Measurements from ENCODE around the gene P3H2.

The P3H2 gene

DNA sequence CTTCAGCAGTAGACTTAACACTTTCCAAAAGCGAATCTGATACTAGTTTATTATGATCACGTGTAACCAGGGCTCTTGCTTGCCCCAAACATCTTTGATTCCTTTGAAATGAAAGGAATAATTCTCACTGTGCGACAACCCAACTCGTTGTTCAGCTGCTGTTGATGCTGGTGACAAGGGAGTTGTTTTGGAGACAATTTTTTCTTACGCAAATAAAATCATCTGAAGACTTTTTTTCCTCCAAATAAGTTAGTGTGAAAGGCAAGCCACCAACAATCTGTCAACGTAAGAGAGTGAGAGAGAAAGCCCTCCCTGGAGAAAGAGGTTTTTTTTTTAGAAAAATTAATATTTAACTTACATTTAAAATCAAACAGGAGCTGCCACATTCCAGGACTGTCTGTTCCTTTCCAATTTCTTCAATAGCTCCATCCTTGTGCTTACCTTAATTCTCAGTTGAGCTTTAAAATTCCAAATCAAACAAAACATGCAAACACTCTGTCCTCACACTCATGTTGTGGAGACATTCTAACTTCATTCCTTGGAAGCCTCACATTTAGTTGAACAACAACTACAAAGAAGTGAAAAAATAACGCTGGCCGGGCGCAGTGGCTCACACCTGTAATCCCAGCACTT lies 4.9 kb upstream of the P3H2 start:
- no peak for DNase-seq (ENCODE audit: low read depth)

GRCh38 chr3:190124067-190124466 lies 3.4 kb upstream of the P3H2 start:
- no peak for DNase-seq (ENCODE audit: low read depth)

- no peak for DNase-seq (ENCODE audit: low read depth)
These were observed 1.6 kb upstream of the P3H2 start for GRCh38 chr3:190122198-190122771.

GRCh38 chr3:190121383-190121782 lies 686 bp upstream of the P3H2 start:
- no peak for DNase-seq (ENCODE audit: low read depth)

GRCh38 chr3:190121061-190121377 lies 322 bp upstream of the P3H2 start:
- DNase-seq (ENCODE audit: low read depth): no peak

DNA sequence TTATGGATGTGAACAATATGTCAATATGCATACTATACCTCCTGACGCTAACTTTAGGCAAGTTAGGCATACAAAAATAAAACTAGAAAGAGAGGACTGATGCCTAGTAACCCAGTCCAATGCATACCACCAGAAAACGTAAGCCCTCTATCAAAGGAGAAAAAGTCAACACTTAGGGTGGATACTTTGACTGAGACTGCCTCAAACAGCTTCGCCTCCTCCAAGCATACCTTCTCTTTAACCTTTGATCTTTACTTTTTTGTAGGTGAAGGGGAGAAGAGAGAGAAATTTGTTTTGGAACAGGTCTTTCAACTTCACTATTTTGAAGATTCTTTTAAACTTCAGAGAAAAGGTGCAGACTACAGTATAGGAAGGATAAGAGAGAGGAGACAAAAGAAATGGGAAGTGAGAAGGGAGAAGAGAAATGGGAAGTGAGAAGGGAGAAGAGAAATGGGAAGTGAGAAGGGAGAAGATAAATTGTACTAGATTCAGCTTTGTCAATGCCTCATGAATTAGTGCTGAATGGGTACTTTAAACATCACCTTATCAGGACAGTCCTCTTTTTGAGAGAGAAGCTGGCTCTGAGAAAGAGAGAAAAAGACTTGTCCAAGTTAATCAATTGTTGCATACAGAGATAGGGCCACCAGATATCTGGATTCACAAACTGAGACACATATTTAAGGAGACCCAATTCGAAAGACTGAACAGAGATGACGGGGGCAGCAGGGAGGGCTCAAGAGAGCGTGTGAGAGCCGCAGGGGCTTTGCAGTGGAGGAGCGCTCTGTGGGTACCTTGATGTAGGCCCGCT lies 1.0 kb downstream of the P3H2 start:
- no peak for DNase-seq (ENCODE audit: low read depth)

DNA sequence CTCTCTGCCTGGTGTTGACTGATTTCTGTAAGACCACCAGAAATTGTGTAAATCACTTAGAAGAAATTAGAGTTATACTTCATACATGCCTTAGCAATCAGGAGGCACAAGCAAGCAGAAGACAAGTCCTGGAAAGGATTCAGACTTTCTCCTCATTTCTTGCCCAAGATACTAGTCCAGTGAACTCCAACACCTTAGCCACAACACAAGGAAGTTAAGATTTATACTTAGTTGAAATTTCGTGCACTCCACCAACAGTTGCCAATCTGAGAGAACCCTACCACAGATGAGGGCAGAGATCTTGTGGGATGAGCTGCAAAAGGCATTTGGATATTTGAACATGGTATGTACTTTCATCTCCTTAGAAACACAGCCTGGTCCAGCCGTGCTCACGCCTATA lies 2.3 kb downstream of the P3H2 start:
- DNase-seq (ENCODE audit: low read depth): no peak

DNA sequence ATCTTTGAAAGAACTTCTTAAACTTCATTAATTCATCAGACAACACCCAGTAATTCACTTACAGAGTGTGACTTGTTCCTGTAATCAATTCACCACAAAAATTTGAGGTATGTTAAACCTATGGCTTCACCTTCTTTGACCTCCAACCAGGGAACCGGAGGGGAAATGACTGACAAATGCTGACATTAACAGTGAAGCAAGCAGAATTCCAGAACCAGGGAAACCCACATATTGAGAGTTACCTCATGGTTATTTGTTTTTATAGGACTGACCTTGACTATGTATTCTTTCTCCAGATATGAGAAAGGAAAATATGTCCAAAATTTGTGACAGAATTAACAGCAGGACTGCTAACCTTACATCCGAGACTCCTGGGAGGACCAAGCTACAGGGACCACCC lies 2.7 kb downstream of the P3H2 start:
- no peak for DNase-seq (ENCODE audit: low read depth)

DNA sequence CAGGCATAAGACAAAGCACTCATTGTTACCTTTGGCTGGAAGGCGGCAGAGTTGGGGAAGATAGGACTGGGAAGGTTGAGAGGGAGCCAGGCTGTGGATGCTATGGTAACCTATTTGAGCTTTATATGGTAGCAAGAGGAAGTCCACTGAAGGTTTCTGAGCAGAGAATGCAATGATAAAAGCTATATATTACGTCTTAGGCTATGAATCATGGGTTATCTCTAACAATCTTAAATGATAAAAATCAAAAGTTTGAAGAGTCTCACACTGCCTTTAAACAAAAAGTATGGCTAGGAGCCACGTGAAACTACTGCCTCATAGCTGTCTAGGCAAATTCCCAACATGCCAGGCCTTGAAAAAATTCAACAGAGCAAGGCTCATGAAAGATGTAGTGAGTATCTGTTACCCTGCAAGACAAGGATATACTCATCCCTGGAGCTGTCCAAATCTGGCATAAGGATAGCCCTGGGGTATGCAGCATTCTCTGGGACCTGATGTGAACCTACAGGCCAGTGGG lies 4.1 kb downstream of the P3H2 start:
- DNase-seq (ENCODE audit: low read depth): peak; percentile 26

- no peak for DNase-seq (ENCODE audit: low read depth)
These were observed 9.9 kb downstream of the P3H2 start for GRCh38 chr3:190110826-190111225.

DNA sequence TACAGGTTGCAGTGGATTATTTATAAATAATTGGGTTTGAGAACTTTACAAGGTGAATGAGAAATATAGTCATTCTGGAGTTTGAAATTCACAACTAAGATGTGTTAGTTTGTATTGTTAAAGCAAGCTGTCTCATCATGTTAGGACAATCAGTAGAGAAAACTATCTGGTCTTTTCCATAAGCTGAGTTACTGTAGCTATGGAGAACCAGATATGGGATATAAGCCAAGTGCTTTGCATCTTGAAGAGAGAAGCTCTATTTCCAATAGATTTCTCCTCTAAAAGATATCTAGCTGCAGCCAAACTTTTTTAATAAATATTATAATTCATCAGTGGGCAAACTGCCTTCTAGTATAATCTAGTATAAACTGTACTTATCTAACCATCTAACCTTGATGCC lies 11.3 kb downstream of the P3H2 start:
- no peak for DNase-seq (ENCODE audit: low read depth)

DNA sequence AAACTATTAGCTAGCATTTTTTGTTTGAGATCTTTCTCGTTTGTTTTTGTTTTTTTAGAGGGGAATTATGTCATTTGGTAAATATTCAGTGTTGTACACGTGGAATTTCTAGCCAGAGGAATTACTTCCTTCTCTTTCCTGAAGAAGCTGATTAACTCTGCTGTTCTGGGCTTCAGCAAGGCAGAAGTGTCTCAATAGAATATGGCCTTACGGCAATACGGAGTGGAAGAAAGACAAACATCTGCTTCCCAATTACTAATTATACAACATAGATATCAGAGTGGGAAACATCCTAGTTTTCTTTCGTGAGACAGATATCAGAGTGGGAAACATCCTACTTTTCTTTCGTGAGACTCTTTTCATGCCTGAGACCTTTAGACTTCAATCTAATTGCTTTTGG lies 11.9 kb downstream of the P3H2 start:
- no peak for DNase-seq (ENCODE audit: low read depth)

DNA sequence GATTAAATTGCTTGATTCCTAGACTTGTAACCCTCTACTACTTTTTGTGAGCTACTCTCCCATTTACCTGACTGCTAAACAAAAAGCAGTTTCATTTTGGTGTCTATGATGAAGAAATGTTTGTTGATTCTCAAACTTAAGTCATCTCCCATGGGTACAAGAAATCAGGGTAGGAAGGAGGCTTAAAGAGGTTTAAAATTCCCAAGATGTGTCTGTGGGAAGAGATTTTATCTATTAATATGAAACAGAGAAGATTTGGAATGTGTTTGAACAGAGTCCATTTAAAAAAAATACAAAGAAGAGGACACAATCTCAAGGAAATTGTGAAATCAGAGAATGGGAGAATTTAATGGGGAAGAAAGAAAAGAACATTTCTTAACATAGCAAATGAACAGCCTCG lies 14.8 kb downstream of the P3H2 start:
- peak; percentile 77 for DNase-seq (ENCODE audit: low read depth)

DNA sequence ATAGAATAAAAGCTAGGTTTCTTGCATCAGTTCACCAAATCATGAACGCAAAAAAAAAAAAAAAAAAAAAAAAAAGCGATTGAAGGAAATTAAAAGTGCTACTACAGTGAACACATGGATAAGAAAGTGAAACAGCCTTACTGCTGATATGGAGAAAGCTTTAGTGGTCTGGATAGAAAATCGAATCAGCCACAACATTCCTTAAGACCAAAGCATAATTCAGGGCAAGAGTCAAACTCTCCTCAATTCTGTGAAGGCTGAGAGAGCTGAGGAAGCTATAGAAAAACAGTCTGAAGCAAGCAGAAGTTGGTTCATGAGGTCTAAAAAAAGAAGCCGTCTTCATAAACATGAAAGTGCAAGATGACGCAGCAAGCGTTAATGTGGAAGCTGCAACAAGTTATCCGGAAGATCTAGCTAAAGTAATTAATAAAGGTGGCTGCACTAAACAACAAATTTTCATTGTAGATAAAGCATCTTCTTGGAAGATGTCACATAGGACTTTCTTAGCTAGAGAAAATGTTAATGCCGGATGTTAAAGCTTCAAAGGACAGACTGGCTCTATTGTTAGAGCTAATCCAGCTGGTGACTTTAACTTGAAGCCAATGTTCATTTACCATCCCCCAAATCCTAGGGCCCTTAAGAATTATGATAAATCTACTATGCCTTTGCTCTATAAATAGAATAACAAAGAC lies 19.2 kb downstream of the P3H2 start:
- DNase-seq (ENCODE audit: low read depth): peak; percentile 18

DNA sequence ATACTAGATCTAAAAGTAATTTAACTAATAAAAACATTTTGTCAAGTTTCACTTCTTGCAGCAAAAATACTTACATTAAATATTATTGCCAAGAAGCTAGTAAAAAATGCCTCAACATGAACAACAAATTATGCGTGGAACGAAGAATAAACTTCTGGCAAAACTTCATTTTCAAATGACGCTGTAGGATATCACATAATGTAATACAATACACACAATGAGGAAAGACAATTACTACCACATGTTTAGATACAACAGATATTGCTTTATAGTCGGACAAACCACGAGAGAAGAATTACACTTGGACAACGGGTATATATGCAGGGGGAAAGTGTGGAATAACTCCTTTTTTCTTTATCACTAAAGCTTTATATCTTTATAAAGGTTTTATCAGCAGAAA lies 21.6 kb downstream of the P3H2 start:
- DNase-seq (ENCODE audit: low read depth): peak; percentile 84

GRCh38 chr3:190097617-190098016 lies 23.1 kb downstream of the P3H2 start:
- no peak for DNase-seq (ENCODE audit: low read depth)

GRCh38 chr3:190097025-190097424 lies 23.7 kb downstream of the P3H2 start:
- no peak for DNase-seq (ENCODE audit: low read depth)

GRCh38 chr3:190096345-190096744 lies 24.4 kb downstream of the P3H2 start:
- DNase-seq (ENCODE audit: low read depth): no peak

GRCh38 chr3:190094160-190094718 lies 26.5 kb downstream of the P3H2 start:
- DNase-seq (ENCODE audit: low read depth): peak; percentile 84

DNA sequence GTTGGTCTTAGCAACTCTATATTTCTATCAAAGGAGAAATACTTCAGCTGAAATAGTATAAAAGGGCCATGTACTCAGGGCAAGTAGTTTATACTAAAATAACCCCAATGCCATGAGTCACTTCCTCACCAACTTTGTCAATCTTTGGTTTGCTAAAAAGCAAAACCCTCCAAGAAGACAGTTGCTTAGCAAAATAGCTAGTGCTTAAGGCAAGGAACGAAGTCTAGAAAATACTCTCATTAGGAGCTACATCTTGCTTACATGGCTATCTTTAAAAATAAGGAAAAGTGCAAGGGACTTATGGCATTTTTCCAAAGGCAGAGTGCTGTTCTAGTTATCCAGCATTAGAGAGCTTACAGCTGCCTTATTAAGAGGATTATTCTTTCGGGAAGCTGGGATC lies 28.4 kb downstream of the P3H2 start:
- peak; percentile 76 for DNase-seq (ENCODE audit: low read depth)

- no peak for DNase-seq (ENCODE audit: low read depth)
These were observed 31.0 kb downstream of the P3H2 start for GRCh38 chr3:190089711-190090110.

GRCh38 chr3:190088890-190089289 lies 31.8 kb downstream of the P3H2 start:
- DNase-seq (ENCODE audit: low read depth): no peak

DNA sequence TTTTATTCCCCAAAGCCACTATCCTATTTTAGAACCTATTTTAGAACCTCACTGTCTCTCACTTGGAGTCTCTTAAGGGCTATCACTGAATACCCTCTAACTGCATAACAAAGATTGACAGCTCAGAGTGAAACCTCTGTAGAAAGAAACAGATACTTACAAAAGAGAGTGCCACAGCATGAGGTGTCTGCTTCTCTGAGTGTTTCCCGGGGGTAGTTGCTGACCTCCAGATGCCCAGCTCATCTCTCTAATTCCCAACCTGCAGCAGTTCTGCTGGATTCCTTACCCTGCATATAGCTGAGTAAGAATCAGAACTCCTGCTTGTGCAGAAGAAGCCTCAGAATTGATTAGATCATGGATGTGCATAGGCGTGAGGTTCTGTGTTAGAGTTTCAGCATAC lies 34.5 kb downstream of the P3H2 start:
- DNase-seq (ENCODE audit: low read depth): no peak

All from fibroblast of gingiva (primary cell).